Choroid plexus epithelial cell (primary cell): ENCODE data around the gene CLCN5.
A peak's percentile ranks its signal among the peaks of the same experiment; 100 is the strongest.

Experiments used
- DNase-seq: peaks from one replicate; pipeline ENCODE4 v3.0.0-alpha.2; 2010; ENCODE audit warnings: low read depth
- H3K4me3 ChIP-seq: 2 replicates; pipeline ENCODE4 v1.5.1; 2011; ENCODE audit warnings: low read depth, mild to moderate bottlenecking, control low read depth, low read length, moderate library complexity
- TF ChIP-seq, protein P1 (sequence below): conservative IDR thresholded peaks from 2 replicates; pipeline ENCODE4 v1.5.1; 2011; ENCODE audit warnings: low read depth, mild to moderate bottlenecking, control low read depth, inconsistent platforms, low read length, moderate library complexity

CLCN5 gene

DNA sequence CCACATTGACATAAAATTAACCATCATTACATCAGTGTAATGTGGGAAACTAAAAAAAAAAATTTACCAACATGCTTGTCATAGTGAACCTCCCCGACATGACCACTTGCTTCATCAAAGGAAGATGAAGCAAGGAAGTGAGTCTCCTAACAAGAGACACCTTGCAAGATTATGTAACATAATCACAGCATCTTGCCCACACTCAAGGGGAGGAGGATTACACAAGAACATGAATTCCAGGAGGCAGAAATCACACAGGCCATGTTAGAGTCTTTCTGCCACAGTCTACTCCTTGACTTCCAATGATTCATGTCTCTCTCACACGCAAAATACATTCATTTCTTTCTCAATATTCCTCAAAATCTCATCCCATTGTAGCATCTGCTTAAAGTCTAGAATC, 185.1 kb downstream of the CLCN5 start:
- no peak overlapping the region for H3K4me3 ChIP-seq
- peak; percentile 13 for DNase-seq
- TF ChIP-seq, protein P1, sequence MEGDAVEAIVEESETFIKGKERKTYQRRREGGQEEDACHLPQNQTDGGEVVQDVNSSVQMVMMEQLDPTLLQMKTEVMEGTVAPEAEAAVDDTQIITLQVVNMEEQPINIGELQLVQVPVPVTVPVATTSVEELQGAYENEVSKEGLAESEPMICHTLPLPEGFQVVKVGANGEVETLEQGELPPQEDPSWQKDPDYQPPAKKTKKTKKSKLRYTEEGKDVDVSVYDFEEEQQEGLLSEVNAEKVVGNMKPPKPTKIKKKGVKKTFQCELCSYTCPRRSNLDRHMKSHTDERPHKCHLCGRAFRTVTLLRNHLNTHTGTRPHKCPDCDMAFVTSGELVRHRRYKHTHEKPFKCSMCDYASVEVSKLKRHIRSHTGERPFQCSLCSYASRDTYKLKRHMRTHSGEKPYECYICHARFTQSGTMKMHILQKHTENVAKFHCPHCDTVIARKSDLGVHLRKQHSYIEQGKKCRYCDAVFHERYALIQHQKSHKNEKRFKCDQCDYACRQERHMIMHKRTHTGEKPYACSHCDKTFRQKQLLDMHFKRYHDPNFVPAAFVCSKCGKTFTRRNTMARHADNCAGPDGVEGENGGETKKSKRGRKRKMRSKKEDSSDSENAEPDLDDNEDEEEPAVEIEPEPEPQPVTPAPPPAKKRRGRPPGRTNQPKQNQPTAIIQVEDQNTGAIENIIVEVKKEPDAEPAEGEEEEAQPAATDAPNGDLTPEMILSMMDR: no peak

DNA sequence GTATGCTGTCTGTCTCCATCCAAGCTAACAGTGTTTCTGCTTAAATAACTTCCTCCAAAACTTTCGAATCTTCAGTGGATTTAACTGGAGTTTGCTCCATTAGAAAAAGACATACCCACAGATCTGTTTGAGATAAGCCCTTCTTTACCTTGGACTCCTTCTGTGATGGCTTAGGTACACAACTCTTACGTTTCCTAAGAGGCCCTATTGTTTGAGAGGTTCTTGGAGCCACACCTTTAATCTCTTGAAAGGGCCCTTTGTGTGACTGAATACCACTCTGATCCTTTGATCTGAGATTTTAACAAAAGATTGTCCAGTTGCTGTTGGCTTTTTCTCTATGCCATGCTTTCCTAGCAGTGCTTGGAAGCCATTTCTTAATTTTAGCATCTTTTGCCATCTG, 185.9 kb downstream of the CLCN5 start:
- no peak overlapping the region for H3K4me3 ChIP-seq
- no peak for DNase-seq
- TF ChIP-seq, protein P1: no peak

DNA sequence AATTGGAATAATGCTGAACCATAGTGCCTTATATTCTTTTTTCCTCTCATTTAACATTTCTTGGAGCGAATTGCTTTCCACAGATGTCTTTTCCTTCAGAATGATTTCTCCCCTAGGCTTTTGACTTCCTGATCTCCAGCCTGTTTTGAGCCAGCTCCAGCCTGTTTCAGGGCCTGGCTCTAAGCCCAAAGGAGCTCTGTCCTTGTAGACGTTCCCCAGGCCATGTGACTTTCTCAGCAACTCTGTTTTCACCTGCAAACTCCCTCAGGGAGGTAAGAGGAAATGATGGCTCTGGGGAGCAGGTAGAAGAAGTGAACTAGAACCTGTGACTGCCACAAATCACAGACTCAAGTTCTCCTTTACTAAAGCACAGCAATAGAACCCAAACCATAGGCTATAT, 189.3 kb downstream of the CLCN5 start:
- TF ChIP-seq, protein P1: no peak
- H3K4me3 ChIP-seq: no peak overlapping the region
- DNase-seq: no peak

DNA sequence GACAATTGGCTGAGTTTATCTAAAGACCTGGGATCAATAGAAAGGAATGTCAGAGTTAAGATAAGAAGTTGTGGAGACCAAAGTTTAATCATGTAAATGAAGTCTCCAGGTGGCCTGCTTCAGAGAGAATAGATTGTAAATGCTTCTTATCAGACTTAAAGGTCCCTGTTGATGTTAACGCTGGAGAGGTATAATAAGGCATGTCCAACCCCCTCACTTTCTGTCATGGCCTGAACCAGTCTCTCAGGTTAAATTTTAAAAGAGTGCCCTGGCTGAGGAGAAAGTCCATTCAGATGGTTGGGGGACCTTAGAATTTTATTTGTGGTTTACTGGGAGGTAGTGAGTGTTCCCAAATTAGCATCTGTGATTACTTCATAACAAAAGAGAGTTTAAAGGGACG, 191.7 kb downstream of the CLCN5 start:
- no peak for DNase-seq
- TF ChIP-seq, protein P1: no peak
- H3K4me3 ChIP-seq: no peak overlapping the region

DNA sequence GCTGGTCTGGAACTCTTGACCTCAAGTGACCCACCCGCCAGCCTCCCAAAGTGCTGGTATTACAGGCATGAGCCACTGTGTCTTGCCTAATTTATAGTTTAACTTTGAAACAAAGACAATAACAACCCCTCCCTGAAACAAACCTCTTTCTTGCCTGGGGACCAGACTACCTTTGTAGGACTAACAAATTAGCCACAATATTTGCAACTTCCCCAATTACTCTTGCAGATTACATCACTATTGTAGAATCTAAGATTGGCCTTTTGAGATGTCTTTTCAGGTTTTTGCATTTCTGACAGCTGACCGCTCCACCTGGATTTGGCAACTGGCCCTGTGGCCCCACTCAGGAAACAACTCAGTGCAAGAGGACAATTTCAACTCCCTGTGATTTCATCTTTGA, 193.6 kb downstream of the CLCN5 start:
- TF ChIP-seq, protein P1: no peak
- no peak overlapping the region for H3K4me3 ChIP-seq
- DNase-seq: no peak

DNA sequence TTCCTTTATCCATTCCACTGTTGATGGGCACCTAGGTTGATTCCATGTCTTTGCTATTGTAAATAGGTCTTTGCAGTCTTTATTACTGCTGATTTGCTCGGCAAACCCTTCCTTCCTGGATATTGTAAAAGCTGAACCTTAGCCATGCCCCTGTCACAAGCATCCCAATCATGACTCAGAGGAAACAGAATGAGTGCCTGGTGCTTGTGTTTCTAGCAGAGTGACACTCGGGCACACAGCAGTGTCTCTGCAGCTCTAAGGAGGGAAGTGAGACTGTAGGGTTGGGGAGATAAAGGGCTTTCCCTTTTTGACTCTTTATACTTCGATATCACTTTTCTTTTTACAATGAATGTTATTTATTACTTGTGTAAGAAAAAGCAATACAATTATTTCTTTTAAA, 195.1 kb downstream of the CLCN5 start:
- no peak overlapping the region for H3K4me3 ChIP-seq
- no peak for DNase-seq
- TF ChIP-seq, protein P1: no peak

DNA sequence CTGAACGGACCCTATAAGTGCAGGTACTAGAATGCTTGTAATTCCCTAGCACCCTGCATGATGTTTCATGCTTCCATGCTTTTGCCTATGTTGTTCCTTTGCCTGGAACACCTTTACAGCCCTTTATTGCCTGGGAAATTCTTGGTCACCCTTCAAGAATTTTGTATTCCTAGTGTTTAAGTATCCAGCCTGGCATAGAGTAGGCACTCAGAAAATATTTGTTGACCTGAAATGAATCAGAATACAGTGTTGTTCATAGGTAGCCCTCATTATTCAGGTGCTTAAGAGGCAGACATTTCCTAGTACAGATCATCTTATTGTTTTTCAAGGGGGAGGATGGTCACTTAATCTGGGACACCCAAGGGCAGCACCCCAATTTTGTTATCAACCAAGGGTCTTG, 203.1 kb downstream of the CLCN5 start:
- TF ChIP-seq, protein P1: no peak
- H3K4me3 ChIP-seq: no peak overlapping the region

More for the DNA sequence above, 203.1 kb downstream of the CLCN5 start:
- DNase-seq: no peak
